ENCODE data around the gene OTULIN.

Gene OTULIN

DNA sequence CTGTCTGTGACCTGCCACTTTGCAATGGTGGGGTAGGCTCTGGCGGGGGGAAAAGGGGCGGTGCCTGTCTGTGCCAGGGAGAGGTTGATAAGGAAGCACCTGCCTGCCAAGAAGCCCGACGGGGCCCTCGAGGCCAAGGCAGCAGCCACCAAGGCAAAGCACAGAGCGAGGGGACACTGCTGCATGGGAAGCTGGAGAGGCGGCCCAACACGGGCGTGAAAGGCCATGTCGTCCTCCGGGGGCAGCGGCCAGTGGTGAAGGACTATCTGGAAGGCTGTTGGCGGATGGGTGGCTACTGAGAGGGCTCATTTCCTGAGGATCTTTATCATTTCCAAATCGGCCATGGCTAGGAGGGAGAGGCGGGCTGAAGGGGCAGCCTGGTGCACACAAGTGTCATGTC lies 66.4 kb downstream of the OTULIN start:
- no peak for TF ChIP-seq CTCF (IDR thresholded peaks at IDR 0.05; ENCODE audit: insufficient read depth, low read length, poor library complexity, severe bottlenecking)
- DNase-seq (ENCODE audit: extremely low read depth, insufficient read length) = no peak
- H3K4me3 ChIP-seq (replicated peaks; ENCODE audit: low read depth, low read length) = no peak overlapping the region

GRCh38 chr5:14732991-14733390 lies 68.5 kb downstream of the OTULIN start:
- TF ChIP-seq CTCF (IDR thresholded peaks at IDR 0.05; ENCODE audit: insufficient read depth, low read length, poor library complexity, severe bottlenecking) = no peak
- no peak for DNase-seq (ENCODE audit: extremely low read depth, insufficient read length)
- no peaks in the 10 kb centered on the region for H3K27me3 ChIP-seq (replicated peaks; ENCODE audit: control insufficient read depth, insufficient read depth, low read length)

More for the DNA sequence above, 66.4 kb downstream of the OTULIN start:
- no peaks in the 10 kb centered on the region; the same call in 1 of the 2 replicates for H3K36me3 ChIP-seq (ENCODE audit: control insufficient read depth, insufficient read depth, low read length)
- H3K27me3 ChIP-seq (replicated peaks; ENCODE audit: control insufficient read depth, insufficient read depth, low read length) = no peaks in the 10 kb centered on the region

DNA sequence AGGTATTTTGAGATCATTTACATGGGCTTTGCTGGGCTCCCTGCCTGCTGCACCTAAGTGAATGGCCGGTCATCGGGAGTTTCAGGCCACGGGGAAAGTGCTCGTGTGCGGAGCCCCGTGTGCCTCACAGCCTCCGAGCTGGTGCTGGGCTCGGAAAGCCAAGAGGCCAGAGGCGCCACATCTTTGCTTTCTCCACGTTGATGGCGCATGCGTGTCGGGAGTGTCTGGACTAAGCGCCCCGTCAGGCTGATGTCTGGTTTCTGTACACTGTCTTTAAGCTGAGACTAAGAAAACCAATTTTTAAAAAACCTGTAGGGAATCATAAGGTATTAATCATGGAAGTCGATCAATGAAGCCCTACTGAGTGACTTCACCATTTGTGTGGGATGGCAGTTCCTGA lies 69.1 kb downstream of the OTULIN start:
- TF ChIP-seq CTCF (IDR thresholded peaks at IDR 0.05; ENCODE audit: insufficient read depth, low read length, poor library complexity, severe bottlenecking) = no peak
- Histone ChIP-seq H3K27me3 (replicated peaks; ENCODE audit: control insufficient read depth, insufficient read depth, low read length) (no peaks in the 10 kb centered on the region), H3K4me3 (replicated peaks; ENCODE audit: low read depth, low read length) (no peak overlapping the region), H3K36me3 (ENCODE audit: control insufficient read depth, insufficient read depth, low read length) (no peaks in the 10 kb centered on the region; the same call in 1 of the 2 replicates)
- no peak for DNase-seq (ENCODE audit: extremely low read depth, insufficient read length)

More at GRCh38 chr5:14732991-14733390, 68.5 kb downstream of the OTULIN start:
- Histone ChIP-seq H3K4me3 (replicated peaks; ENCODE audit: low read depth, low read length) (no peak overlapping the region), H3K36me3 (ENCODE audit: control insufficient read depth, insufficient read depth, low read length) (no peaks in the 10 kb centered on the region; the same call in 1 of the 2 replicates)

GRCh38 chr5:14734396-14734795 lies 69.9 kb downstream of the OTULIN start:
- no peak for TF ChIP-seq CTCF (IDR thresholded peaks at IDR 0.05; ENCODE audit: insufficient read depth, low read length, poor library complexity, severe bottlenecking)
- no peaks in the 10 kb centered on the region for H3K27me3 ChIP-seq (replicated peaks; ENCODE audit: control insufficient read depth, insufficient read depth, low read length)
- DNase-seq (ENCODE audit: extremely low read depth, insufficient read length) = no peak
- no peaks in the 10 kb centered on the region; the same call in 1 of the 2 replicates for H3K36me3 ChIP-seq (ENCODE audit: control insufficient read depth, insufficient read depth, low read length)
- no peak overlapping the region for H3K4me3 ChIP-seq (replicated peaks; ENCODE audit: low read depth, low read length)

DNA sequence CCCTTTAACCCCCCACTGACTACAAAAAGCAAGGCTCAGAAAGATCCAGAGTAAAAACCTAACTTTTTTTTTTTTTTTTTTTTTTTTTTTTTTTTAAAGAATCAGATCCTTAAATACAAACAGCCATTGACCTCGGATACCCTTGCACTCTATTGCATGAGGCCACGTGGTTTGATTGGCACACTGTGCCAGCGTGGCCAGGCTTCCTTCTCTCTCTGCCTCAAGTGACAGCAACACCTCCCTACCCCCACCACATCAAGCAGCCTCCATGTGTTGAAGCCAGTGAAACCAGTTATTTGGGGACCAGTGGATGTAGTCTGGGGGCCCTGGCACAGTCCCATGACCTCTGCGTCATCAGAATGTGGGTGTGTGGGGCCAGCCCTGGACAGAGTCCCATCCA lies 71.4 kb downstream of the OTULIN start:
- no peak for TF ChIP-seq CTCF (IDR thresholded peaks at IDR 0.05; ENCODE audit: insufficient read depth, low read length, poor library complexity, severe bottlenecking)
- Histone ChIP-seq H3K27me3 (replicated peaks; ENCODE audit: control insufficient read depth, insufficient read depth, low read length) (no peaks in the 10 kb centered on the region), H3K4me3 (replicated peaks; ENCODE audit: low read depth, low read length) (no peak overlapping the region), H3K36me3 (ENCODE audit: control insufficient read depth, insufficient read depth, low read length) (no peaks in the 10 kb centered on the region; the same call in 1 of the 2 replicates)
- no peak for DNase-seq (ENCODE audit: extremely low read depth, insufficient read length)

DNA sequence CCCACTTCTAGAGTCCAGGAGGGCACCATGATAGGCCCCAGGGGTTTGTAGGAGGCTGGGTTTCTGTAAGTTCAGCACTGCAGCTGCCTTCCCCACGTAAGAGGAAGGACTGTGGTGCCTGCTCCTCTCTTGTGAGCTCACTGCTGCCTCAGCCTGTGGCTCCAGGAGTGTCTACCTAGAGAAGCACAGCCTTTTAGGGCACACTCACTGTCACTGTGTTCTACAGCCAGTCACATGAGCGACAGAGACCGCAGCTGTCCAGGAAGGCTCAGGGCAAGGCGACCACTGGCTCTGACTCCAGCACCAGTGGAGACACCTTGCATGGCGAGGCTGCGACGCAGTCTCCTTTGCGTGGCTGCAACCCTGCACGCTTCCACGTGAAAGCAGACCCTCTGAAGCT lies 72.8 kb downstream of the OTULIN start:
- H3K36me3 ChIP-seq (ENCODE audit: control insufficient read depth, insufficient read depth, low read length) = no peaks in the 10 kb centered on the region; the same call in 1 of the 2 replicates
- no peak overlapping the region for H3K4me3 ChIP-seq (replicated peaks; ENCODE audit: low read depth, low read length)
- H3K27me3 ChIP-seq (replicated peaks; ENCODE audit: control insufficient read depth, insufficient read depth, low read length) = no peaks in the 10 kb centered on the region
- TF ChIP-seq CTCF (IDR thresholded peaks at IDR 0.05; ENCODE audit: insufficient read depth, low read length, poor library complexity, severe bottlenecking) = no peak
- no peak for DNase-seq (ENCODE audit: extremely low read depth, insufficient read length)
